ENCODE results near the gene STON2.

GRCh38 chr14:81344481-81345160 is 55.5 kb downstream of the STON2 start:
- TF ChIP-seq CTCF (conservative IDR thresholded peaks at IDR 0.05) (no peak), ZFX (IDR thresholded peaks at IDR 0.05) (no peak)

All from C4-2B (cell line).